RWPE2 (cell line): ENCODE results near the gene THUMPD2.

Experiments
- ATAC-seq: fragments of 200-7000 bp; cut with Tn5 transposase; 3 replicates; pipeline ENCODE4 v1.9.1; 2021; ENCODE audit warnings: low read depth
- DNase-seq: peaks from one replicate; pipeline ENCODE4 v3.0.0-alpha.2; 2020; ENCODE audit warnings: low spot score
- H3K27ac ChIP-seq: fragments of 450-650 bp; 2 replicates; pipeline ENCODE4 v1.5.1; 2017; ENCODE audit warnings: mild to moderate bottlenecking; ENCODE audit not compliant: poor library complexity, severe bottlenecking
- H3K27me3 ChIP-seq: fragments of 250-450 bp; sonication (Bioruptor Pico); 2 replicates; pipeline ENCODE4 v1.5.1; 2021; ENCODE audit warnings: mild to moderate bottlenecking, moderate library complexity; ENCODE audit not compliant: insufficient read depth, poor library complexity, severe bottlenecking
- H3K36me3 ChIP-seq: fragments of 250-450 bp; sonication (Bioruptor Pico); 2 replicates; pipeline ENCODE4 v1.5.1; 2020; ENCODE audit warnings: low read depth, mild to moderate bottlenecking, moderate library complexity
- H3K4me1 ChIP-seq: fragments of 250-450 bp; sonication (Bioruptor Pico); 2 replicates; pipeline ENCODE4 v1.5.1; 2021; ENCODE audit warnings: mild to moderate bottlenecking, moderate library complexity; ENCODE audit not compliant: insufficient read depth, poor library complexity, severe bottlenecking
- H3K4me3 ChIP-seq: fragments of 250-450 bp; sonication (Bioruptor Pico); 2 replicates; pipeline ENCODE4 v1.5.1; 2021; ENCODE audit warnings: mild to moderate bottlenecking, moderate library complexity; ENCODE audit not compliant: severe bottlenecking
- H3K9me3 ChIP-seq: fragments of 250-450 bp; sonication (Bioruptor Pico); 2 replicates; pipeline ENCODE4 v1.5.1; 2021; ENCODE audit warnings: mild to moderate bottlenecking, moderate library complexity; ENCODE audit not compliant: severe bottlenecking
- TF ChIP-seq, protein P1 (sequence below): fragments of 450-650 bp; IDR thresholded peaks from one replicate; pipeline ENCODE4 v1.5.1; 2017; ENCODE audit warnings: mild to moderate bottlenecking, moderate library complexity; ENCODE audit not compliant: poor library complexity, severe bottlenecking

Gene THUMPD2

DNA sequence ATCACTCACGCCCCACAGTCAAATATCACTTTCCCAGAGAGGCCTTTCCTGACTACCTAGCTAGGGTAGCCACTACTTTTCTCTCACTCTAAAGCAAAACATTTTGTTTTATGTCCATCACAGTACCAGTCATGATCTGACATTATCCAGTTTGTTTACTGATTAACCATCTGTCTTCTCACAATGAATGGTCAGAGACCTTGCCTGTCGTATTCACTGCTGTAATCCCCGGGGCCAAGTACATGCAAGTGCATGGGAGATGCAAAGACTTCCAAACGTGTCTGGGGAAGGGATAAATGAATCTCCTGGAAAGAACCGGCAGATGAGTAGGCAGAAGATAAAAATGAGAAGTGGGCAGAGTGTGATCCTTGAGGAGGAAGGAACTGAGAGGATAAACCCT lies 39.7 kb downstream of the THUMPD2 start:
- Histone ChIP-seq H3K9me3 (no peaks in the 10 kb centered on the region), H3K4me3 (no peak overlapping the region), H3K4me1 (peaks cover 11% of the 10 kb centered on the region), H3K36me3 (peaks cover 96% of the 10 kb centered on the region), H3K27me3 (no peaks in the 10 kb centered on the region), H3K27ac (no peak overlapping the region)
- ATAC-seq: no peak
- TF ChIP-seq, protein P1, sequence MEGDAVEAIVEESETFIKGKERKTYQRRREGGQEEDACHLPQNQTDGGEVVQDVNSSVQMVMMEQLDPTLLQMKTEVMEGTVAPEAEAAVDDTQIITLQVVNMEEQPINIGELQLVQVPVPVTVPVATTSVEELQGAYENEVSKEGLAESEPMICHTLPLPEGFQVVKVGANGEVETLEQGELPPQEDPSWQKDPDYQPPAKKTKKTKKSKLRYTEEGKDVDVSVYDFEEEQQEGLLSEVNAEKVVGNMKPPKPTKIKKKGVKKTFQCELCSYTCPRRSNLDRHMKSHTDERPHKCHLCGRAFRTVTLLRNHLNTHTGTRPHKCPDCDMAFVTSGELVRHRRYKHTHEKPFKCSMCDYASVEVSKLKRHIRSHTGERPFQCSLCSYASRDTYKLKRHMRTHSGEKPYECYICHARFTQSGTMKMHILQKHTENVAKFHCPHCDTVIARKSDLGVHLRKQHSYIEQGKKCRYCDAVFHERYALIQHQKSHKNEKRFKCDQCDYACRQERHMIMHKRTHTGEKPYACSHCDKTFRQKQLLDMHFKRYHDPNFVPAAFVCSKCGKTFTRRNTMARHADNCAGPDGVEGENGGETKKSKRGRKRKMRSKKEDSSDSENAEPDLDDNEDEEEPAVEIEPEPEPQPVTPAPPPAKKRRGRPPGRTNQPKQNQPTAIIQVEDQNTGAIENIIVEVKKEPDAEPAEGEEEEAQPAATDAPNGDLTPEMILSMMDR: no peak
- DNase-seq: no peak

- DNase-seq (no peak), ATAC-seq (no peak)
- Histone ChIP-seq H3K27me3 (no peaks in the 10 kb centered on the region), H3K27ac (no peak overlapping the region), H3K4me1 (peaks cover 6% of the 10 kb centered on the region), H3K36me3 (peaks cover 96% of the 10 kb centered on the region), H3K9me3 (no peaks in the 10 kb centered on the region), H3K4me3 (no peak overlapping the region)
- TF ChIP-seq, protein P1: no peak
These were observed 40.1 kb downstream of the THUMPD2 start for GRCh38 chr2:39738936-39739335.

DNA sequence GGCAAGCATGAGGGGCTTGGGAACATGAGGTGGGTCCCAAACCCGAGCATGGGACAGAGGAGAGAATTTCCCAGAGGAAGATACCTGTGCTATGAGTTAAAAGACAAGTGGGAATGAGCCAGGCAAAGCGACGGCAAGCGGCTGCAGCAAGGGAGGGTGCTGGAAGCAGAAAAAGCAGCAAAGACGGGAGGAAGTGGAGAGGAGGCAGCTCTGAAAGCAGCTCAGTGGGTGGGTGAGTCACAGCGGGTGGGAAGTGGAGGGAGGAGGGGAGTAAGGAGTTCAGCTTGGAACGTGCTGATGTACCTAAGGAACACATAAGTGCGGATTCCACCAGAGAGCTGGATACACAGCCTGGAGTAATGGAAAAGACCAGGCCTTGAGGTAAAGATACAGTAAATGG lies 41.4 kb downstream of the THUMPD2 start:
- Histone ChIP-seq H3K9me3 (no peaks in the 10 kb centered on the region), H3K27ac (no peak overlapping the region), H3K27me3 (no peaks in the 10 kb centered on the region), H3K4me3 (no peak overlapping the region), H3K4me1 (no peaks in the 10 kb centered on the region), H3K36me3 (peaks cover 89% of the 10 kb centered on the region)
- DNase-seq (no peak), ATAC-seq (peak; percentile 35; the same call in 1 of the 3 replicates)
- TF ChIP-seq, protein P1: no peak

- Histone ChIP-seq H3K27ac (no peak overlapping the region), H3K27me3 (no peaks in the 10 kb centered on the region), H3K4me1 (no peaks in the 10 kb centered on the region), H3K9me3 (no peaks in the 10 kb centered on the region), H3K4me3 (no peak overlapping the region), H3K36me3 (peaks cover 79% of the 10 kb centered on the region)
- TF ChIP-seq, protein P1: no peak
- no peak for DNase-seq
- no peak for ATAC-seq
These were observed 42.4 kb downstream of the THUMPD2 start for GRCh38 chr2:39736640-39737039.

GRCh38 chr2:39735648-39736047 lies 43.4 kb downstream of the THUMPD2 start:
- H3K36me3 ChIP-seq: peaks cover 69% of the 10 kb centered on the region
- no peak overlapping the region for H3K27ac ChIP-seq
- no peaks in the 10 kb centered on the region for H3K27me3 ChIP-seq
- no peak overlapping the region for H3K4me3 ChIP-seq
- TF ChIP-seq, protein P1: no peak
- ATAC-seq (no peak), DNase-seq (no peak)
- no peaks in the 10 kb centered on the region for H3K9me3 ChIP-seq
- H3K4me1 ChIP-seq: no peaks in the 10 kb centered on the region
